Sigmoid colon (tissue), 7 donors: ENCODE data around the gene KRTAP5-9. TPM values are rescaled to one million over a fixed set of nuclear protein-coding genes. Genes with fewer than 3 reads are reported as not detected.

Experiments
- DNase-seq: peaks from one replicate; pipeline ENCODE4 v3.0.0-alpha.2; 2019
- H3K27ac ChIP-seq, 4 donors: fragments of 200-600 bp; sonication (generic); one replicate each; pipeline ENCODE4 v1.5.1; 2016 to 2019; ENCODE audit warnings: mild to moderate bottlenecking in 1 of 4
- H3K27me3 ChIP-seq, 3 donors: fragments of 200-600 bp; sonication (generic); one replicate each; pipeline ENCODE4 v1.5.1; 2019; ENCODE audit warnings: mild to moderate bottlenecking in 1 of 3
- H3K36me3 ChIP-seq, 4 donors: fragments of 200-600 bp; sonication (generic); one replicate each; pipeline ENCODE4 v1.5.1; 2016 to 2019
- H3K4me1 ChIP-seq, 4 donors: fragments of 200-600 bp; sonication (generic); one replicate each; pipeline ENCODE4 v1.5.1; 2017 to 2019
- H3K4me3 ChIP-seq, 4 donors: fragments of 200-600 bp; sonication (generic); one replicate each; pipeline ENCODE4 v1.5.1; 2017 to 2019; ENCODE audit warnings: mild to moderate bottlenecking in 2 of 4, moderate library complexity in 1 of 4
- H3K9me3 ChIP-seq, 4 donors: fragments of 200-600 bp in 3 of 4; sonication (generic) in 3 of 4; one replicate each; pipeline versions ENCODE4 v1.5.1 to v1.6.1; 2013 to 2019
- EP300 ChIP-seq, 4 donors: sonication (generic); formaldehyde crosslinking; IDR thresholded peaks; one replicate each; pipeline ENCODE4 v1.6.1; 2017; ENCODE audit warnings: antibody characterized with exemption in 4 of 4
- POLR2A ChIP-seq, 2 donors: fragments of 450-650 bp; IDR thresholded peaks; one replicate each; pipeline ENCODE4 v1.6.1; 2016; ENCODE audit warnings: antibody characterized with exemption in 2 of 2, mild to moderate bottlenecking in 2 of 2, moderate library complexity in 2 of 2
- POLR2AphosphoS5 ChIP-seq, 4 donors: sonication (generic); formaldehyde crosslinking; IDR thresholded peaks; one replicate each; pipeline ENCODE4 v1.6.1; 2017; ENCODE audit warnings: antibody characterized with exemption in 4 of 4
- WGBS, 2 donors: extraction: QIAGEN DNeasy Blood & Tissue Kit; methylation state at CpG; one replicate each; pipeline ENCODE4 v1.1.7; 2013; 5-methylcytosine and 5-hydroxymethylcytosine counted together
- intact Hi-C: fragments of 100-400 bp; cut with DNase I; formaldehyde crosslinking; loops from one replicate; pipeline ENCODE4 v1.15.1; 2023
- polyA plus RNA-seq, 3 donors: library from polyadenylated mRNA; stranded (reverse); fragments of 200-250 nt; gene quantifications; one replicate each; pipeline ENCODE4 v1.2.3, GENCODE V29; 2013
- total RNA-seq, 4 donors: library from RNA; depleted of rRNA; stranded (reverse); fragments of >200 nt; gene quantifications; one replicate each; pipeline ENCODE4 v1.1.0, GENCODE V29; 2016
- TF ChIP-seq, protein P1 (sequence below), 4 experiments: fragments of 450-650 bp in 3 of 4; fragments of 200-600 bp in 1 of 4; IDR thresholded peaks; one replicate each; pipeline ENCODE4 v1.5.1; 2016 to 2019; ENCODE audit warnings: antibody characterized with exemption in 4 of 4, mild to moderate bottlenecking in 3 of 4, moderate library complexity in 2 of 4
- donor health status: healthy with polysubstance abuse.
- donor health status: Bipolar disorder and iron deficiency.
- donor health status: healthy.

Gene KRTAP5-9
- total and polyA plus RNA-seq, 7 donors = 0.52 to 0.66 TPM; not detected in 5

- intact Hi-C loops = no loop called here
- Histone ChIP-seq H3K4me3 (no peak overlapping the region), H3K27me3 (peaks cover 0 to 10% (median 6%) of the 10 kb centered on the region in 3 donors), H3K27ac (no peak overlapping the region), H3K4me1 (no peaks in the 10 kb centered on the region), H3K36me3 (no peaks in the 10 kb centered on the region), H3K9me3 (no peaks in the 10 kb centered on the region)
- TF ChIP-seq EP300 (IDR thresholded peaks at IDR 0.05) (no peak), POLR2AphosphoS5 (IDR thresholded peaks at IDR 0.05) (no peak), POLR2A (IDR thresholded peaks at IDR 0.05) (no peak)
- TF ChIP-seq, protein P1, sequence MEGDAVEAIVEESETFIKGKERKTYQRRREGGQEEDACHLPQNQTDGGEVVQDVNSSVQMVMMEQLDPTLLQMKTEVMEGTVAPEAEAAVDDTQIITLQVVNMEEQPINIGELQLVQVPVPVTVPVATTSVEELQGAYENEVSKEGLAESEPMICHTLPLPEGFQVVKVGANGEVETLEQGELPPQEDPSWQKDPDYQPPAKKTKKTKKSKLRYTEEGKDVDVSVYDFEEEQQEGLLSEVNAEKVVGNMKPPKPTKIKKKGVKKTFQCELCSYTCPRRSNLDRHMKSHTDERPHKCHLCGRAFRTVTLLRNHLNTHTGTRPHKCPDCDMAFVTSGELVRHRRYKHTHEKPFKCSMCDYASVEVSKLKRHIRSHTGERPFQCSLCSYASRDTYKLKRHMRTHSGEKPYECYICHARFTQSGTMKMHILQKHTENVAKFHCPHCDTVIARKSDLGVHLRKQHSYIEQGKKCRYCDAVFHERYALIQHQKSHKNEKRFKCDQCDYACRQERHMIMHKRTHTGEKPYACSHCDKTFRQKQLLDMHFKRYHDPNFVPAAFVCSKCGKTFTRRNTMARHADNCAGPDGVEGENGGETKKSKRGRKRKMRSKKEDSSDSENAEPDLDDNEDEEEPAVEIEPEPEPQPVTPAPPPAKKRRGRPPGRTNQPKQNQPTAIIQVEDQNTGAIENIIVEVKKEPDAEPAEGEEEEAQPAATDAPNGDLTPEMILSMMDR (IDR thresholded peaks at IDR 0.05) = no peak
- WGBS, 2 donors = 51 to 68% methylated on average over 5 of the region's 5 CpGs
- no peak for DNase-seq
Measured at GRCh38 chr11:71548716-71549151, 514 bp downstream of the KRTAP5-9 start.

- no peak for TF ChIP-seq EP300 (IDR thresholded peaks at IDR 0.05)
- no peak for TF ChIP-seq POLR2AphosphoS5 (IDR thresholded peaks at IDR 0.05)
- TF ChIP-seq POLR2A (IDR thresholded peaks at IDR 0.05) = no peak
- TF ChIP-seq, protein P1 (IDR thresholded peaks at IDR 0.05) = no peak
- H3K27me3 ChIP-seq = peaks cover 0 to 6% (median 0%) of the 10 kb centered on the region in 3 donors
- H3K4me3 ChIP-seq = no peak overlapping the region
- H3K9me3 ChIP-seq = no peaks in the 10 kb centered on the region
- H3K4me1 ChIP-seq = no peaks in the 10 kb centered on the region
- no peak for DNase-seq
- WGBS, 2 donors = 84 to 92% methylated on average over 1 of the region's 1 CpG
- intact Hi-C loops = no loop called here
- H3K36me3 ChIP-seq = no peaks in the 10 kb centered on the region
- H3K27ac ChIP-seq = no peak overlapping the region
Measured at GRCh38 chr11:71551711-71552110, 3.5 kb downstream of the KRTAP5-9 start.

DNA sequence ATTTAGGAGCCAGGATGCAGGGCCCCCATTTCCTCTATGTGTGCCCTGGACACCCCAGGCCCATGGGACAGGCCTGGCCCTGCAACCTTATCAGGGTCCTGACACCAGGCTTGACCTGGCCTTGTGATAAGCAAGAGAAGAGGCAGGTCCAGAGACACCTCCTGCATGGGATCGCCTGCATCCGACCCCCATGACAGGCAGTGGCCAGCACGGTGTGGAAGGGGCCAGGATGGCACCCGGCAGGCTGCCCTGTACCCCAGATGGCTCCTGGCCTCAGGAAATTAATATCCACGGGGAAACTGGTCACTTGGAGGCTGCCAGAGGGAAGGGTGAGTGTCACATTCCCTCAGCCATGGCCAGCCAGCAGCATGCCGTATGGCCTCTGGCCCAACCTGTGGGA is 6.8 kb downstream of the KRTAP5-9 start:
- TF ChIP-seq, protein P1 (IDR thresholded peaks at IDR 0.05) = no peak
- no peak for TF ChIP-seq POLR2A (IDR thresholded peaks at IDR 0.05)
- TF ChIP-seq POLR2AphosphoS5 (IDR thresholded peaks at IDR 0.05) = no peak
- TF ChIP-seq EP300 (IDR thresholded peaks at IDR 0.05) = no peak
- DNase-seq = no peak
- Histone ChIP-seq H3K27ac (no peak overlapping the region), H3K27me3 (no peaks in the 10 kb centered on the region), H3K4me1 (no peaks in the 10 kb centered on the region), H3K36me3 (no peaks in the 10 kb centered on the region), H3K4me3 (no peak overlapping the region), H3K9me3 (no peaks in the 10 kb centered on the region)
- 91 to 92% methylated on average over 6 of the region's 6 CpGs for WGBS, 2 donors
- intact Hi-C loops = no loop called here

- Histone ChIP-seq H3K4me1 (no peaks in the 10 kb centered on the region), H3K9me3 (no peaks in the 10 kb centered on the region), H3K36me3 (no peaks in the 10 kb centered on the region), H3K27ac (no peak overlapping the region), H3K4me3 (no peak overlapping the region), H3K27me3 (no peaks in the 10 kb centered on the region)
- WGBS, 2 donors = 93 to 94% methylated on average over 11 of the region's 11 CpGs
- no peak for TF ChIP-seq POLR2AphosphoS5 (IDR thresholded peaks at IDR 0.05)
- no peak for TF ChIP-seq EP300 (IDR thresholded peaks at IDR 0.05)
- TF ChIP-seq, protein P1 (IDR thresholded peaks at IDR 0.05) = no peak
- no peak for DNase-seq
- intact Hi-C loops = no loop called here
Measured at GRCh38 chr11:71555508-71555907, 7.3 kb downstream of the KRTAP5-9 start.

- H3K27me3 ChIP-seq = no peaks in the 10 kb centered on the region
- intact Hi-C loops = no loop called here
- H3K9me3 ChIP-seq = no peaks in the 10 kb centered on the region
- no peaks in the 10 kb centered on the region for H3K36me3 ChIP-seq
- DNase-seq = no peak
- H3K4me3 ChIP-seq = no peak overlapping the region
- H3K4me1 ChIP-seq = no peaks in the 10 kb centered on the region
- no peak overlapping the region for H3K27ac ChIP-seq
- whole genome bisulfite sequencing, 2 donors = 80 to 89% methylated on average over 4 of the region's 4 CpGs
- no peak for TF ChIP-seq EP300 (IDR thresholded peaks at IDR 0.05)
- no peak for TF ChIP-seq POLR2A (IDR thresholded peaks at IDR 0.05)
- TF ChIP-seq, protein P1 (IDR thresholded peaks at IDR 0.05) = no peak
- TF ChIP-seq POLR2AphosphoS5 (IDR thresholded peaks at IDR 0.05) = no peak
Measured at GRCh38 chr11:71556018-71556417, 7.8 kb downstream of the KRTAP5-9 start.
